Trophoblast cell (in vitro differentiated cells and primary cell): ENCODE measurements around the gene RTP5.
A peak's percentile ranks its signal among the peaks of the same experiment; 100 is the strongest.

Source experiments
- DNase-seq, 2 donors: peaks; one replicate each; pipeline ENCODE4 v3.0.0-alpha.2; 2016
- H2AFZ ChIP-seq: 2 replicates; pipeline ENCODE4 v1.6.1; 2013; ENCODE audit warnings: low read length, moderate library complexity, mild to moderate bottlenecking; ENCODE audit not compliant: insufficient read depth, poor library complexity
- H2AK5ac ChIP-seq: 2 replicates; pipeline ENCODE4 v1.6.1; 2013; ENCODE audit warnings: mild to moderate bottlenecking, low read length
- H2BK120ac ChIP-seq: 2 replicates; pipeline ENCODE4 v1.6.1; 2013; ENCODE audit warnings: low read length, mild to moderate bottlenecking, moderate library complexity; ENCODE audit not compliant: insufficient read depth, poor library complexity
- H2BK12ac ChIP-seq: 2 replicates; pipeline ENCODE4 v1.6.1; 2013; ENCODE audit warnings: mild to moderate bottlenecking, low read length, moderate library complexity
- H2BK5ac ChIP-seq: 2 replicates; pipeline ENCODE4 v1.6.1; 2013; ENCODE audit warnings: low read length, low read depth, moderate library complexity, mild to moderate bottlenecking; ENCODE audit not compliant: poor library complexity
- H3K14ac ChIP-seq: 2 replicates; pipeline ENCODE4 v1.6.1; 2013; ENCODE audit warnings: mild to moderate bottlenecking, low read length
- H3K18ac ChIP-seq: 2 replicates; pipeline ENCODE4 v1.6.1; 2013; ENCODE audit warnings: mild to moderate bottlenecking, low read length
- H3K23ac ChIP-seq: 2 replicates; pipeline ENCODE4 v1.6.1; 2013; ENCODE audit warnings: low read length
- H3K27ac ChIP-seq: 2 replicates; pipeline ENCODE4 v1.5.1; 2013; ENCODE audit warnings: low read depth, mild to moderate bottlenecking, inconsistent platforms, low read length, moderate library complexity
- H3K27me3 ChIP-seq: 2 replicates; pipeline ENCODE4 v1.6.1; 2013; ENCODE audit warnings: inconsistent platforms, mild to moderate bottlenecking, low read length, moderate library complexity; ENCODE audit not compliant: insufficient read depth
- H3K36me3 ChIP-seq, 2 experiments: 1 replicate in 1 of 2; 2 replicates in 1 of 2; pipeline ENCODE4 v1.6.1; 2013; ENCODE audit warnings: low read length in 2 of 2, mild to moderate bottlenecking in 2 of 2, moderate library complexity in 1 of 2; ENCODE audit not compliant: insufficient read depth in 2 of 2, control insufficient read depth in 1 of 2
- H3K4ac ChIP-seq: 2 replicates; pipeline ENCODE4 v1.6.1; 2013; ENCODE audit warnings: low read depth, mild to moderate bottlenecking, low read length, moderate library complexity
- H3K4me1 ChIP-seq, 2 experiments: 1 replicate in 1 of 2; 2 replicates in 1 of 2; pipeline ENCODE4 v1.6.1; 2013; ENCODE audit warnings: low read length in 2 of 2, mild to moderate bottlenecking in 2 of 2, moderate library complexity in 1 of 2; ENCODE audit not compliant: insufficient read depth in 2 of 2, control insufficient read depth in 1 of 2
- H3K4me2 ChIP-seq: 2 replicates; pipeline ENCODE4 v1.6.1; 2013; ENCODE audit warnings: inconsistent platforms, mild to moderate bottlenecking, low read length, moderate library complexity
- H3K4me3 ChIP-seq: 2 replicates; pipeline ENCODE4 v1.5.1; 2013; ENCODE audit warnings: mild to moderate bottlenecking, low read depth, low read length, inconsistent platforms
- H3K79me1 ChIP-seq: one replicate; pipeline ENCODE4 v1.6.1; 2013; ENCODE audit warnings: low read length
- H3K79me2 ChIP-seq: 2 replicates; pipeline ENCODE4 v1.6.1; 2013; ENCODE audit warnings: low read length, mild to moderate bottlenecking; ENCODE audit not compliant: control insufficient read depth, insufficient read depth, poor library complexity
- H3K9ac ChIP-seq: 2 replicates; pipeline ENCODE4 v1.6.1; 2013; ENCODE audit warnings: mild to moderate bottlenecking, low read length
- H3K9me3 ChIP-seq: 2 replicates; pipeline ENCODE4 v1.6.1; 2013; ENCODE audit warnings: low read depth, mild to moderate bottlenecking, control low read depth, inconsistent platforms, low read length; ENCODE audit not compliant: insufficient read depth
- H4K12ac ChIP-seq: 2 replicates; pipeline ENCODE4 v1.6.1; 2013; ENCODE audit warnings: low read depth, mild to moderate bottlenecking, low read length, moderate library complexity
- H4K8ac ChIP-seq: 2 replicates; pipeline ENCODE4 v1.6.1; 2013; ENCODE audit warnings: low read depth, mild to moderate bottlenecking, low read length, moderate library complexity
- H4K91ac ChIP-seq: one replicate; pipeline ENCODE4 v1.6.1; 2013; ENCODE audit warnings: low read depth, mild to moderate bottlenecking, low read length, moderate library complexity
- WGBS: extraction: QIAGEN DNeasy Blood & Tissue Kit; methylation state at CpG from one replicate; pipeline ENCODE4 v1.1.7; 2013; ENCODE audit warnings: missing lambda C conversion rate; ENCODE audit not compliant: insufficient read length, insufficient coverage; ENCODE audit errors: extremely low coverage; 5-methylcytosine and 5-hydroxymethylcytosine counted together

Gene RTP5

DNA sequence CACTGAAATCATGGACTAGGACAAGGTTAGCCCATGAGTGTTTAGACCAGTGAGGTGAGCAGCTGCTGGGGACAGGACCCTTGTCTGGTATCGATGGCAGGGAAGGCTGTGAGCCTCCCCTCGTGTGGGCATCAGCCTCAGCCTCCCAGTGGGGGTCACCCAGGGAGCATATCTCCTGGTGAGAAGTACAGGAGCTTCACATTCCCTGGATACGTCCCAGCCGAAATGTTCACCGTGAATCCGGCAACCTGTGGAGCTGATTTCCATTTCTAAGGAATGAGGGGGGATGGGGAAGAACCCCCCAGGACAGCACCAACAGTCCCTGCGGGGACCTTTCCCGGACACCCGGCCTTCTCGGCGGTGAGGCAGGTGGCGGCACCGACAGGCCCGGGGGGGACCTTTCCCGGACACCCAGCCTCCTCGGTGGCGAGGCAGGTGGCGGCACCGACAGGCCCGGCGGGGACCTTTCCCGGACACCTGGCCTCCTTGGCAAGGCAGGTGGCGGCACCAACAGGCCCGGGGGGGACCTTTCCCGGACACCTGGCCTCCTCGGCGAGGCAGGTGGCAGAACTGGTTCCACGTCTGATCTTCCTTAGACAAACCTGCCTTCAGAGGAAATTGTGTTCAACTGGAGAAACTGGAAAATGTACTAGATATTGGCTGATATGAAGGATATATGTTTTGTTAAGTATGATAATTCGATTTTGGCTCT lies 21.2 kb downstream of the RTP5 start:
- no CpG with 5 or more reads among the region's 29 CpGs for WGBS
- no peak overlapping the region for H3K23ac ChIP-seq
- H2AFZ ChIP-seq, result no peak overlapping the region

DNA sequence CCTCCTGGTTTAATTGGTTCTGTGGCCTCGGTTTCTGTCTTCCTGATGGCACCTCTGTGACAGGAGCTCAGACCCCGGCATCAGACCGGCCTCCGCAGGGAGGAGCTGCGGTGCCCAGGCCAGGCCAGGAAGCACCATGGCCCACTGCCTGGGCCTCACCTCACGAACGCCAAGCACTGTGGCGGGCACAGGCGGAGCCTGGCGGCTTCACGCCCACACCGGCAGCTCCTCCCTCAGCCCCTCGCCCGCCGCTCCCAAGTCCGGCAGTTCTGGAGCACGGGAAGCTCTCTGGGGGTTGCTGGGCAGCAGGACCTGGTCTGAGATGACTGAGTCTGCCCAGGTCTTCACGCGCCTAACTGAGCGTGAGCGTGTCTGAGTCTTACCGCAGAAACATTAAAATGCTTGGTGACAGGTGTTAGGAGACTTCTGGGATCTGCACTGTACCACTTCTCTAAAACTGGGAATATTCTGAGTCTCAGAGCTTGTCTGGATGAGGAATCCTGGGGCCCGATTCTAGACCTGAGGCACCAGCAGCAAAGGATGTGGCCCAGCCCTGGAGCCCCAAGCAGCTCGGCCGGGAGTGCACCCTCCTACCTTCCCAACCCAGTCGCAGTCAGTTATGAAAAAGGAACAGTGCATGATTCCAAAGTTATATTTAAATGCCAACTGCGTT lies 21.9 kb downstream of the RTP5 start:
- WGBS, result no CpG with 5 or more reads among the region's 27 CpGs
- Histone ChIP-seq H3K14ac (no peak overlapping the region), H3K18ac (no peak overlapping the region), H2BK12ac (no peak overlapping the region), H3K4me3 (no peak overlapping the region), H3K23ac (no peak overlapping the region), H4K12ac (no peak overlapping the region), H2BK5ac (no peak overlapping the region), H3K9ac (no peak overlapping the region), H3K4me2 (no peak overlapping the region), H3K4ac (no peak overlapping the region), H3K9me3 (peaks cover 7% of the 10 kb centered on the region), H2AFZ (no peak overlapping the region), H4K91ac (no peak overlapping the region), H3K79me1 (no peaks in the 10 kb centered on the region), H2BK120ac (no peak overlapping the region), H3K79me2 (no peaks in the 10 kb centered on the region), H3K27me3 (no peaks in the 10 kb centered on the region), H4K8ac (no peak overlapping the region), H3K27ac (no peak overlapping the region), H2AK5ac (no peak overlapping the region), H3K36me3 (no peaks in the 10 kb centered on the region), H3K4me1 (no peaks in the 10 kb centered on the region)
- peak in 1 of 2 donors; percentile 35 for DNase-seq

More for the DNA sequence above, 21.2 kb downstream of the RTP5 start:
- Histone ChIP-seq H2BK5ac (no peak overlapping the region), H3K79me2 (no peaks in the 10 kb centered on the region), H2BK12ac (no peak overlapping the region), H3K27ac (no peak overlapping the region), H4K91ac (no peak overlapping the region), H3K9me3 (peaks cover 7% of the 10 kb centered on the region), H3K36me3 (no peaks in the 10 kb centered on the region), H2BK120ac (no peak overlapping the region), H3K4ac (no peak overlapping the region), H3K4me2 (no peak overlapping the region), H3K14ac (no peak overlapping the region), H3K4me3 (no peak overlapping the region), H3K4me1 (no peaks in the 10 kb centered on the region), H3K27me3 (no peaks in the 10 kb centered on the region), H4K8ac (no peak overlapping the region), H4K12ac (no peak overlapping the region), H3K18ac (no peak overlapping the region), H3K79me1 (no peaks in the 10 kb centered on the region), H2AK5ac (no peak overlapping the region), H3K9ac (no peak overlapping the region)
- peak; percentile 91 to 94 for DNase-seq

DNA sequence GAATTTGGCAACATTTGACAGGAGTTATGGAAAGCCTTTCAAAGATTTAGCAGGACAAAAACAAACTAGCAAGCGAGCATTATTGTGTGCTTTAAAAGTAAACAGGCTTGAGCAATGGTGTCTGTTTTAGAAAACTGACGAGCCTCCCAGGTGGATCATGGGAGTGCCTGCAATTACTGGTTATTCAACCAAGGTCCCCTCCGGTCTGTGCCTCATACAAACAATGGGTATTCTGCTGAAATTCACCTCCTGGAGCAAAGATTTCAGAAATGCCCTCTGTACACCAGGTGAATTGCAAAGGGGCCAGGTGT lies 22.4 kb downstream of the RTP5 start:
- Histone ChIP-seq H4K8ac (no peak overlapping the region), H3K23ac (no peak overlapping the region), H3K9me3 (peaks cover 7% of the 10 kb centered on the region), H3K18ac (no peak overlapping the region), H2AFZ (no peak overlapping the region), H3K4me1 (no peaks in the 10 kb centered on the region), H3K36me3 (no peaks in the 10 kb centered on the region), H3K27ac (no peak overlapping the region), H2BK5ac (no peak overlapping the region), H2BK120ac (no peak overlapping the region), H3K27me3 (no peaks in the 10 kb centered on the region), H2BK12ac (no peak overlapping the region), H3K79me1 (no peaks in the 10 kb centered on the region), H2AK5ac (no peak overlapping the region), H3K14ac (no peak overlapping the region), H4K91ac (no peak overlapping the region), H3K9ac (no peak overlapping the region), H3K79me2 (no peaks in the 10 kb centered on the region), H3K4ac (no peak overlapping the region), H3K4me3 (no peak overlapping the region), H4K12ac (no peak overlapping the region), H3K4me2 (no peak overlapping the region)
- no CpG with 5 or more reads among the region's 3 CpGs for WGBS
- peak in 1 of 2 donors; percentile 54 for DNase-seq

DNA sequence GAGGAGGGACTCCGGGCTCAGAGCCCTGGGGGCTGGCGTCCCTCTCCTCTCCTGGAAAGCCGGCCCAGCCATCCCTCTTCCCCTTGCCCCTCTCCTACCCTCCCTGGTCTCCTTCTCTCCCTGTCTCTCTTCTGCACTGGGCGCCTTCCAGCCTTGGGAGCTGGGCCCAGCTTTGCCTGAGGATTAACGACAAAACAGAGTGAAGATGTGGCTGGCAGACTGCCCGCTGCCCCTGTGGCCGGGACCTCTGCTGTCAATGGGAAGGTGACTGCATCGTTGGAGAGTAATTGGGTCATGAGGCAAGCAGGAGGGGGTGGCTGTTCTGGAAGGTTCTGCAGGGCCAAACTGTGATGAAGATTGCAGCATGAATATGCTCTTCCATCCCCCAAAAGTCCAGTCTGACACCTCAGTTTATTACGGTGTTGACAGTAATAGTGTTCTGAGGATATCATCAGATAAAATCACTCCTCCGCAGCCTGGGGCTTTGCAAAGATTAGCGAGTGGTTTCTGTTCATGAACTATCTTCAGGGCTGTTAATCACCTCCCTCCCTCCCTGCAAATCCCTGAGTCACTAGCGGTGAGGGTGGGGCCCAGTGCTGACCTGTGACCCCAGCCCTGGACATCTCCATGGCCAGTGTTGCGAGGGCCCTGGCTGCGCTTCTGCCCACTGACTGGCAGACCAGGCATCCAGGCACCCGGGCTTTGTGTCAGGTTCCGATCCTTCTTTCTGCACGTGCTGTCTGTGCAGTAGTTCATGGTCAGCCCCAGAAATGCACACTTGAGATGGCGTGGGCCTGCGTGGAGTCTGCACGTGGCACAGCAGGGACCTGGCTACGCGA lies 23.0 kb downstream of the RTP5 start:
- Histone ChIP-seq H4K91ac (no peak overlapping the region), H2BK12ac (no peak overlapping the region), H4K12ac (no peak overlapping the region), H3K9me3 (peaks cover 7% of the 10 kb centered on the region), H3K36me3 (no peaks in the 10 kb centered on the region), H3K9ac (no peak overlapping the region), H3K4me3 (no peak overlapping the region), H2BK120ac (no peak overlapping the region), H3K23ac (no peak overlapping the region), H3K4ac (no peak overlapping the region), H3K79me2 (no peaks in the 10 kb centered on the region), H3K14ac (no peak overlapping the region), H3K79me1 (no peaks in the 10 kb centered on the region), H2BK5ac (no peak overlapping the region), H3K4me2 (no peak overlapping the region), H3K27ac (no peak overlapping the region), H3K18ac (no peak overlapping the region), H3K4me1 (no peaks in the 10 kb centered on the region), H2AK5ac (no peak overlapping the region), H2AFZ (no peak overlapping the region), H3K27me3 (no peaks in the 10 kb centered on the region), H4K8ac (no peak overlapping the region)
- no CpG with 5 or more reads among the region's 22 CpGs for WGBS
- peak; percentile 57 to 67 for DNase-seq
